ENCODE data around the gene FBXO2. TPM values are rescaled to one million over a fixed set of nuclear protein-coding genes. Genes with fewer than 3 reads are reported as not detected.

FBXO2 gene
- total and polyA plus RNA-seq, 2 of the 4 experiments (the other 2 are of a cell fraction): 0.36 to 1.7 TPM

GRCh38 chr1:11645270-11645669, 9.0 kb downstream of the FBXO2 start:
- H3K4me2 ChIP-seq (ENCODE audit: low read depth, low read length): no peak overlapping the region
- intact Hi-C loops (cut with micrococcal nuclease): loop anchor here (1.0 kb wide), 1 partner anchor 608 kb away; no protein-coding TSS in a partner anchor
- no peak overlapping the region for H3K56ac ChIP-seq (ENCODE audit: extremely low read depth, insufficient read depth, low read length)
- no peak overlapping the region for H2AK9ac ChIP-seq (replicated peaks; ENCODE audit: low read depth, low read length, poor library complexity)
- no peaks in the 10 kb centered on the region for H3K36me3 ChIP-seq (ENCODE audit: control insufficient read depth, insufficient read depth, low read length)
- no peak overlapping the region for H2BK5ac ChIP-seq (ENCODE audit: low read depth, low read length, poor library complexity, severe bottlenecking)
- H3K14ac ChIP-seq (replicated peaks; ENCODE audit: low read depth, low read length): no peak overlapping the region
- H3K9me1 ChIP-seq (ENCODE audit: insufficient read depth, low read length): no peaks in the 10 kb centered on the region
- no peak overlapping the region for H4K8ac ChIP-seq (ENCODE audit: low read depth in 2 of 2, low read length in 2 of 2)
- no peaks in the 10 kb centered on the region for H3K9me3 ChIP-seq (ENCODE audit: control insufficient read depth, insufficient read depth, low read length)
- H3K18ac ChIP-seq (ENCODE audit: low read depth, low read length): no peak overlapping the region
- ChIA-PET POLR2A (ENCODE audit: unreplicated experiment) (no interaction called here), CTCF (interaction anchor here (0.5 to 1.3 kb wide), 7 partner anchors 9 to 607 kb away, joined by 3 to 11 read pairs (median 4); partner anchors contain the start of genes FBXO2 and FBXO44)
- no peaks in the 10 kb centered on the region; the same call in 1 of the 2 replicates for H3K4me1 ChIP-seq (ENCODE audit: control insufficient read depth, insufficient read depth, low read length)
- H3K9ac ChIP-seq (ENCODE audit: low read depth, low read length): no peak overlapping the region
- no CpG with 5 or more reads among the region's 5 CpGs for WGBS, 2 experiments (ENCODE audit: extremely low coverage in 2 of 2, insufficient read length in 1 of 2)
- in situ Hi-C loops (cut with MboI; ENCODE audit: low sequenced_read_pairs): loop anchor here (10.0 kb wide), 1 partner anchor 610 kb away; no protein-coding TSS in a partner anchor
- H3K27ac ChIP-seq (ENCODE audit: insufficient read depth, low read length): no peak overlapping the region
- H3K23ac ChIP-seq (ENCODE audit: low read depth, low read length): no peak overlapping the region
- H2BK15ac ChIP-seq (ENCODE audit: low read depth, low read length): no peak overlapping the region
- no peak overlapping the region for H2BK20ac ChIP-seq (ENCODE audit: low read depth, low read length)
- dilution Hi-C loops (cut with HindIII; ENCODE audit: low sequenced_read_pairs, unreplicated experiment): no loop called here
- no peak for TF ChIP-seq CHD1 (IDR thresholded peaks at IDR 0.05; ENCODE audit: low read depth, low read length)
- no peak for TF ChIP-seq MAFK (IDR thresholded peaks at IDR 0.05; ENCODE audit: low read depth, low read length)
- TF ChIP-seq CEBPB (IDR thresholded peaks at IDR 0.05; ENCODE audit: low read depth, low read length): no peak
- no peak for TF ChIP-seq RCOR1 (IDR thresholded peaks at IDR 0.05; ENCODE audit: insufficient replicate concordance, low read length)
- TF ChIP-seq MXI1 (IDR thresholded peaks at IDR 0.05; ENCODE audit: borderline replicate concordance, low read depth, low read length): no peak
- TF ChIP-seq SMC3 (IDR thresholded peaks at IDR 0.05; ENCODE audit: low read depth, low read length): no peak
- no peak for TF ChIP-seq BHLHE40 (IDR thresholded peaks at IDR 0.05; ENCODE audit: low read depth, low read length)
- no peak for TF ChIP-seq MAZ (IDR thresholded peaks at IDR 0.05; ENCODE audit: borderline replicate concordance, low read depth, low read length)
- TF ChIP-seq FOS (IDR thresholded peaks at IDR 0.05; ENCODE audit: low read depth, low read length): no peak
- no peak for TF ChIP-seq RAD21 (IDR thresholded peaks at IDR 0.05; ENCODE audit: low read length)
- TF ChIP-seq POLR2A (IDR thresholded peaks at IDR 0.05; ENCODE audit: low read depth, low read length): no peak
- TF ChIP-seq RFX5 (IDR thresholded peaks at IDR 0.05; ENCODE audit: low read depth, low read length): no peak
- TF ChIP-seq USF2 (IDR thresholded peaks at IDR 0.05; ENCODE audit: low read depth, low read length): no peak
- TF ChIP-seq, protein P1, sequence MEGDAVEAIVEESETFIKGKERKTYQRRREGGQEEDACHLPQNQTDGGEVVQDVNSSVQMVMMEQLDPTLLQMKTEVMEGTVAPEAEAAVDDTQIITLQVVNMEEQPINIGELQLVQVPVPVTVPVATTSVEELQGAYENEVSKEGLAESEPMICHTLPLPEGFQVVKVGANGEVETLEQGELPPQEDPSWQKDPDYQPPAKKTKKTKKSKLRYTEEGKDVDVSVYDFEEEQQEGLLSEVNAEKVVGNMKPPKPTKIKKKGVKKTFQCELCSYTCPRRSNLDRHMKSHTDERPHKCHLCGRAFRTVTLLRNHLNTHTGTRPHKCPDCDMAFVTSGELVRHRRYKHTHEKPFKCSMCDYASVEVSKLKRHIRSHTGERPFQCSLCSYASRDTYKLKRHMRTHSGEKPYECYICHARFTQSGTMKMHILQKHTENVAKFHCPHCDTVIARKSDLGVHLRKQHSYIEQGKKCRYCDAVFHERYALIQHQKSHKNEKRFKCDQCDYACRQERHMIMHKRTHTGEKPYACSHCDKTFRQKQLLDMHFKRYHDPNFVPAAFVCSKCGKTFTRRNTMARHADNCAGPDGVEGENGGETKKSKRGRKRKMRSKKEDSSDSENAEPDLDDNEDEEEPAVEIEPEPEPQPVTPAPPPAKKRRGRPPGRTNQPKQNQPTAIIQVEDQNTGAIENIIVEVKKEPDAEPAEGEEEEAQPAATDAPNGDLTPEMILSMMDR (conservative IDR thresholded peaks at IDR 0.05; ENCODE audit: low read depth, low read length): no peak
- no peak for TF ChIP-seq NFE2L2 (IDR thresholded peaks at IDR 0.05; ENCODE audit: low read depth, low read length)
- TF ChIP-seq, protein P2, sequence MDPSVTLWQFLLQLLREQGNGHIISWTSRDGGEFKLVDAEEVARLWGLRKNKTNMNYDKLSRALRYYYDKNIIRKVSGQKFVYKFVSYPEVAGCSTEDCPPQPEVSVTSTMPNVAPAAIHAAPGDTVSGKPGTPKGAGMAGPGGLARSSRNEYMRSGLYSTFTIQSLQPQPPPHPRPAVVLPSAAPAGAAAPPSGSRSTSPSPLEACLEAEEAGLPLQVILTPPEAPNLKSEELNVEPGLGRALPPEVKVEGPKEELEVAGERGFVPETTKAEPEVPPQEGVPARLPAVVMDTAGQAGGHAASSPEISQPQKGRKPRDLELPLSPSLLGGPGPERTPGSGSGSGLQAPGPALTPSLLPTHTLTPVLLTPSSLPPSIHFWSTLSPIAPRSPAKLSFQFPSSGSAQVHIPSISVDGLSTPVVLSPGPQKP (IDR thresholded peaks at IDR 0.05; ENCODE audit: borderline replicate concordance, low read depth, low read length): no peak
- H2AFZ ChIP-seq (replicated peaks; ENCODE audit: low read length, poor library complexity): no peak overlapping the region
- no peak overlapping the region for H4K91ac ChIP-seq (ENCODE audit: insufficient read depth, low read depth, low read length)
- no peaks in the 10 kb centered on the region for H3K79me1 ChIP-seq (ENCODE audit: low read depth in 1 of 2, low read length in 2 of 2)
- BruUV-seq (replicated peaks): no TSS peak
- DNase-seq (no peak), ATAC-seq (ENCODE audit: low read depth) (no peak)
- no peak overlapping the region for H4K5ac ChIP-seq (ENCODE audit: low read depth, low read length)
- no peak overlapping the region for H2BK120ac ChIP-seq (ENCODE audit: low read depth, low read length)
- H2AK5ac ChIP-seq (ENCODE audit: low read depth, low read length): no peak overlapping the region
- H3K27me3 ChIP-seq (ENCODE audit: control insufficient read depth, insufficient read depth, low read length): peaks cover 19% of the 10 kb centered on the region
- no peak overlapping the region for H3K4ac ChIP-seq (ENCODE audit: low read depth, low read length)
- no peak overlapping the region for H3K4me3 ChIP-seq (ENCODE audit: insufficient read depth, low read depth, low read length)
- H4K20me1 ChIP-seq (ENCODE audit: insufficient read depth, low read length): no peaks in the 10 kb centered on the region; the same call in 1 of the 2 replicates

Measured in IMR-90 (cell line).